Endothelial cell (in vitro differentiated cells): ENCODE data around the gene PPP1R36. TPM values are rescaled to one million over a fixed set of nuclear protein-coding genes. Genes with fewer than 3 reads are reported as not detected.
"Not testable (repeated sequence)": the region's sequence is repeated elsewhere in the genome, so short reads cannot be mapped to it uniquely, and the experiment has no call there.

Experiments
- DNase-seq: peaks from one replicate; pipeline ENCODE4 v3.0.0; 2021; ENCODE audit warnings: low spot score
- H3K27ac Mint-ChIP-seq: one replicate; pipeline ENCODE4 v1.8.0; 2021; ENCODE audit warnings: mixed read lengths, inconsistent platforms; ENCODE audit not compliant: unreplicated experiment
- H3K27me3 Mint-ChIP-seq: one replicate; pipeline ENCODE4 v1.8.0; 2021; ENCODE audit warnings: mild to moderate bottlenecking, moderate library complexity, mixed read lengths, inconsistent platforms; ENCODE audit not compliant: unreplicated experiment
- H3K36me3 Mint-ChIP-seq: one replicate; pipeline ENCODE4 v1.8.0; 2021; ENCODE audit warnings: mild to moderate bottlenecking, low read depth, mixed read lengths, inconsistent platforms; ENCODE audit not compliant: unreplicated experiment
- H3K4me1 Mint-ChIP-seq: one replicate; pipeline ENCODE4 v1.8.0; 2021; ENCODE audit warnings: mild to moderate bottlenecking, mixed read lengths, inconsistent platforms; ENCODE audit not compliant: unreplicated experiment
- H3K4me3 Mint-ChIP-seq: one replicate; pipeline ENCODE4 v1.8.0; 2021; ENCODE audit warnings: mild to moderate bottlenecking, mixed read lengths, inconsistent platforms; ENCODE audit not compliant: unreplicated experiment
- H3K9me3 Mint-ChIP-seq: one replicate; pipeline ENCODE4 v1.8.0; 2021; ENCODE audit warnings: mixed read lengths, inconsistent platforms; ENCODE audit not compliant: unreplicated experiment
- total RNA-seq: library from RNA; stranded (reverse); fragmentation: NEBNext Ultra II Directional; extraction: Animal tissue kit (Norgen Biotek cat#: 25700); gene quantifications from one replicate; pipeline ENCODE4 v1.2.1, GENCODE V29; 2021; ENCODE audit not compliant: unreplicated experiment
- TF ChIP-seq, protein P1 (sequence below): fragments of 200-600 bp; sonication (generic); IDR thresholded peaks from one replicate; pipeline ENCODE4 v1.5.0; 2021; ENCODE audit warnings: antibody characterized with exemption; ENCODE audit not compliant: unreplicated experiment

The PPP1R36 gene
- total RNA-seq, 1 donor from 2014 or later, result 2.1 TPM

DNA sequence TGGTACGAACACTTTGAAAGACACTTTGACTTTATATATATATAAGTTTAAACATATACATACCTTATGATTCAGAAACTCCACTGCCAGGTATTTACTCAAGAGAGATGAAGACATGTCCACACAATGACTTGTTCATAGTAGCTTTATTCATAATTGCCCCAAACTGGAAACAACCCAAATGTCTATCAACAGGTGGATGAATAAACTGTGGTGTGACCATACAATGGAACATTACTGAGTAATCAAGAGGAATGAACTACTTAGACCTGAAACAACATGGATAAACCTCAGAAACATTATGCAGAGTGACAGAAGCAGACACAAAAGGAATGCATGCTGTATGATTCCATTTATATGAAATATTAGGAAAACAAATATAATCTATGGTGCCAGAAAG lies 71.1 kb downstream of the PPP1R36 start:
- Mint-ChIP-seq H3K27ac (no peak overlapping the region), H3K9me3 (no peaks in the 10 kb centered on the region), H3K4me1 (peaks cover 31% of the 10 kb centered on the region), H3K27me3 (no peaks in the 10 kb centered on the region), H3K36me3 (no peaks in the 10 kb centered on the region), H3K4me3 (no peak overlapping the region)
- DNase-seq, result no peak
- TF ChIP-seq, protein P1, sequence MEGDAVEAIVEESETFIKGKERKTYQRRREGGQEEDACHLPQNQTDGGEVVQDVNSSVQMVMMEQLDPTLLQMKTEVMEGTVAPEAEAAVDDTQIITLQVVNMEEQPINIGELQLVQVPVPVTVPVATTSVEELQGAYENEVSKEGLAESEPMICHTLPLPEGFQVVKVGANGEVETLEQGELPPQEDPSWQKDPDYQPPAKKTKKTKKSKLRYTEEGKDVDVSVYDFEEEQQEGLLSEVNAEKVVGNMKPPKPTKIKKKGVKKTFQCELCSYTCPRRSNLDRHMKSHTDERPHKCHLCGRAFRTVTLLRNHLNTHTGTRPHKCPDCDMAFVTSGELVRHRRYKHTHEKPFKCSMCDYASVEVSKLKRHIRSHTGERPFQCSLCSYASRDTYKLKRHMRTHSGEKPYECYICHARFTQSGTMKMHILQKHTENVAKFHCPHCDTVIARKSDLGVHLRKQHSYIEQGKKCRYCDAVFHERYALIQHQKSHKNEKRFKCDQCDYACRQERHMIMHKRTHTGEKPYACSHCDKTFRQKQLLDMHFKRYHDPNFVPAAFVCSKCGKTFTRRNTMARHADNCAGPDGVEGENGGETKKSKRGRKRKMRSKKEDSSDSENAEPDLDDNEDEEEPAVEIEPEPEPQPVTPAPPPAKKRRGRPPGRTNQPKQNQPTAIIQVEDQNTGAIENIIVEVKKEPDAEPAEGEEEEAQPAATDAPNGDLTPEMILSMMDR, result no peak

DNA sequence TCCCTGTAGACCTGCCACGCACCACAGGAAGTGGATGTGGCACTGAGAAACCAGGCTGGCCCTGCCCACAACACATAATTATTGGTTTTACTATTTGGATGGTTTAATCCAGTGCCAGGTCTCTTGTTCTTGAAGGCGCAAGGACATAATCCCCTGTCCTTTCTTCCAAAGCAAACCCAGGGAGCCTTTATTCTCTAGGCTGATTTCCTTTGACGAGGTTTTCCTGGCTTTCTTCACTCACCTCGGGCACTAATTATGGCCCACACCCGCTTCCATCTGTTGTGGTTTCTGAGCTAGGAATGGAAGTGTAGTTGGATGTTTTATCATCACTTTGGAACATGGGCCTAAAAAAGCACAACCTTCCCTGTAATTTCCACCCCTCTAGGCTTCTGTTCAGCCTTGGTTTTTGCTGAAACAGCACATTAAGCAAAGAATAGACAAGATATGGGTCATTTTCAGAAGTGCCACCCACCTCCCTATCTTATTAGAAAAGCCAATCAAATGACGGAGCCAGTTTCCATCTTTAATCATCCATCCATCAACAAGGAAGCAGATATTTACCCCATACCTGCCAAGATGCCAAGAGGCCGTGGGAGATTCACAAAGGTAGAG lies 73.9 kb downstream of the PPP1R36 start:
- TF ChIP-seq, protein P1, result no peak
- Mint-ChIP-seq H3K4me1 (peaks cover 27% of the 10 kb centered on the region), H3K4me3 (no peak overlapping the region), H3K36me3 (no peaks in the 10 kb centered on the region), H3K9me3 (no peaks in the 10 kb centered on the region), H3K27me3 (peaks cover 3% of the 10 kb centered on the region), H3K27ac (no peak overlapping the region)
- no peak for DNase-seq

DNA sequence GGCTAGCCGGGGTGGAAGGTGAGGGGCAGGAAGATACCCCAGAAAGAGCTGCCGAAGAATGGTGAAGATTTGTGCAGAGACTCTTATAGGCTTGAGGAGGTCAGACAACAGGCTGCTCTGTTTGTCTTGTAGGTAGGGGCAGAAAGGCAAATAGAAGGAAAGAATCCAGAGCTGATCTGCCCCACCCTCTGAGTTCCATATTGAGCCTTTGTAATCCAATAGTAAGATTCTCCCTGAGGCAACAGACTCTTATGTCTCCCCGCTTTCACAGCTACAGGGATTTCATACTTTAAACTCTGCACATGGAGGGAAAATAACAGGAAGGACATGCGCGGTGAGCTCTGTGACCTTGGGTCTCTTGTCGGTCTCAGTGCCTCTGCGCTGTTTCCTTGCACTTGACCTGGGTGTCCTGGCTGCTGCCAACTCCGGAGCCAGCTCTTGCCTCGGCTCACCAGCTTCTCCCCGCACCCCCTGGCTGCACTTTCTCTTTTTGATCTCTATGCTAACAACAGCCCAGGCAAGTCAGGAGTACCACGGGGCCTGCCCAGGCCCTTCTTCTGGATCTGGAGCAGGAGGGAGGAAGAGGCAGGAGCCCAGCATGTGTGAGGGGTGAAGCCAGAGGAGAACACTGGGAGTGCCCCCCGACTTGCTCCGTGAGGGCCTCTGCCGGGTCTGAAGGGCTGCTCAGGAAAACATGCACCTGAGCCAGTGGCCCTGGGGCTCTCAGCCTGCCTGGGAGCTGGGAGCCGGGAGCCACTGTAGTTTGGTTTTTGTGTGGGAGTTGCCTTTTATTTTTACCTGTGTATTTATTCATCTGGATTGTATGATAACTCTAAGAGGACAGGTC lies 75.8 kb downstream of the PPP1R36 start:
- Mint-ChIP-seq H3K4me1 (peaks cover 25% of the 10 kb centered on the region), H3K36me3 (no peaks in the 10 kb centered on the region), H3K9me3 (no peaks in the 10 kb centered on the region), H3K27ac (no peak overlapping the region), H3K4me3 (no peak overlapping the region), H3K27me3 (peaks cover 3% of the 10 kb centered on the region)
- TF ChIP-seq, protein P1, result no peak
- DNase-seq, result no peak

DNA sequence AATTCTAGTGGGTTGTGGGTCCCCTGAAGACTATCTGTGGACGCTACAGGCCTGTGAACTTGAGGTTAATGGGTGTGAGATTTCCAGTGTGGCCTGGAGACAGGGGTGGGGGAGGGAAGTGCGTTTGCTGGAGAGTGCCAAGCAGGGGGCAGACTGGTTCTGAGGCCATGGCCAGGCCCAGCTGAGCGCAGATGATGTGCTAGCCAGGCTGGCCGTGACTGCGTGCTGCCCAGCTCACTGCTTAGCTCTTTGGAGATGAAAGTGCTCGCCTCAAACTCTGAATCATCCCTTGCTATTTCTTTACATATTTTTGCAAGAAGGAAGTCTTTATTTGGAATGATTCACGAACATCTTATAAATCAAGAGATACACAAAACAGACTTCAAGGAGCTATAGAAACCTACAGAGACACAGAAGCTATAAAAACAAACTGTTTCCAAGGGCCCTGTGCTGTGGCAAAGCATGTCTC lies 79.2 kb downstream of the PPP1R36 start:
- H3K27ac Mint-ChIP-seq, result no peak overlapping the region
- H3K4me1 Mint-ChIP-seq, result peaks cover 24% of the 10 kb centered on the region
- no peaks in the 10 kb centered on the region for H3K9me3 Mint-ChIP-seq
- TF ChIP-seq, protein P1, result no peak
- no peaks in the 10 kb centered on the region for H3K36me3 Mint-ChIP-seq
- no peak overlapping the region for H3K4me3 Mint-ChIP-seq
- DNase-seq, result no peak
- H3K27me3 Mint-ChIP-seq, result peaks cover 6% of the 10 kb centered on the region

DNA sequence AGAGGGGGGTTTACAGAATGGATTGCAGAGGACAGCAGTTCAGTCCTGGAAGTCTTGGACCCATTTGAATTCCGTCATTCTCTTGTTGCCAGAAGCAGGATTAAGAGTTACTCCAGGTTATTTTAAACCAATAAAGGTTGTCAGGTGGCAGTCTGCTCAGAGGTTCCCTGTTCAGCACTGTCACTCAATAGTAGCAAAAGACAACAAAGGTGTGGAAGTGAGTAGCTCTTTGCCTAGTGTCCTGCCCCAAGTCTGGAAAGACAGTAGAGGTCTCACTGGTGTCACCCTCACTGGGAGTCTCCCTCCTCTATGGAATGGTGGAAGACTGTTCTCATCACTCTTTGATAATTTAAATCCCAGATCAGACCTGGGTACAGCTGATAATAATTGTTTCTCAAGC lies 81.0 kb downstream of the PPP1R36 start:
- no peak for DNase-seq

DNA sequence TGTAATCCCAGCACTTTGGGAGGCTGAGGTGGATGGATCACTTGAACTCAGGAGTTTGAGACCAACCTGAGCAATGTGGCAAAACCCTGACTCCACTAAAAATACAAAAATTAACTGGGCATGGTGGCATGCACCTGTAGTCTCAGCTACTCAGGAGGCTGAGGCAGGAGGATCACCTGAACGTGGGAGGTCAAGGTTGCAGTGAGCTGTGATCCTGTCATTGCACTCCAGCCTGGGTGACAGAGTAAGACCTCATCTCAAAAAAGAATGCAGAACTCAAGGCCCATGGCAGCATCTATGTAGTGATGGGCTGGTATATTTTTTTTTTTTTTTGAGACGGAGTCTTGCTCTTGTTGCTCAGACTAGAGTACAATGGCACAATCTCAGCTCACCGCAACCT lies 81.5 kb downstream of the PPP1R36 start:
- H3K4me3 Mint-ChIP-seq, H3K27ac Mint-ChIP-seq, H3K36me3 Mint-ChIP-seq: not testable (repeated sequence)

More for the DNA sequence above, 81.0 kb downstream of the PPP1R36 start:
- Mint-ChIP-seq H3K27ac (no peak overlapping the region), H3K9me3 (no peaks in the 10 kb centered on the region), H3K27me3 (peaks cover 7% of the 10 kb centered on the region), H3K36me3 (no peaks in the 10 kb centered on the region), H3K4me3 (no peak overlapping the region), H3K4me1 (peaks cover 19% of the 10 kb centered on the region)
- TF ChIP-seq, protein P1, result no peak

More for the DNA sequence above, 81.5 kb downstream of the PPP1R36 start:
- peaks cover 17% of the 10 kb centered on the region for H3K4me1 Mint-ChIP-seq
- H3K27me3 Mint-ChIP-seq, H3K9me3 Mint-ChIP-seq, DNase-seq: not testable (repeated sequence)
